NCI-H1930 (cell line): ENCODE results near the gene ARPIN.
A peak's percentile ranks its signal among the peaks of the same experiment; 100 is the strongest.
"Not testable (repeated sequence)": the region's sequence is repeated elsewhere in the genome, so short reads cannot be mapped to it uniquely, and the experiment has no call there.

Experiments used
- DNase-seq, 2 experiments: peaks; one replicate each; lab custom pipeline; 2025; lab: John Stamatoyannopoulos, UW

Gene ARPIN

DNA sequence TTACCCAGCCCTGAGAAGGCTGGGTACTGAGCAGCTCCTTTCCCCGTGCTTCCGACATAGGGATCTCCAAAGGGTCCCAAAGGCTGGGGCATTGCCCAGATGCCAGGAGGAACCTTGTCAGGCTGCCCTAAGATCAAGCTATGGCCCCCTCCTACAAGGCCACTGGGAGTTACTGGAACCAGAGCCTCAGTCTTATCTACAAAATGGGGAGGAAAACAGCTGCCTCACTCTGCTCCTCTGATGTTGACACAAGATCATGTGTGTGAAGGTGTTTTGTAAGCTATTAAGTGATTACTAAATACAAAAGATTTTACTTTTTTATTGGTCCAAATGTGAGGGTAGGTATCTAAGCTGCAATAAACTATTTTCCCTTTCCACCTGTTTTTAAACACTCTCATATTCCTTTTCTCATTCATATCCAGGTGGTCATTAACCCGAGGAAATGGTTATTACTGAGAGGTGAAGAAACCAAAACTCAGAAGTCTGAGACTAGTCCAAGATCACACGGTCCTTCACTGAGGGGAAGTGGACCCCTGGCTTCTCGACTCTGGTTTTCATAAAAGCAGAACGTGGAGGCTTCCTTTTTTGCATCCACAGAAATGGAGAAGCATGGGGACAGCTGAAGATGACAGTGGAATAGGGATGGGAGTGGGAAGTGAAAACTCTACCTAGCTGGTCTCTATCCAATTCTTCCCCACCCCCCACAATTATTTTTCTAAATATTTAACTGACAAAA lies 1.7 kb downstream of the ARPIN start:
- no peak for DNase-seq

GRCh38 chr15:89909611-89910010 lies 3.1 kb downstream of the ARPIN start:
- DNase-seq = no peak

GRCh38 chr15:89908226-89908625 lies 4.5 kb downstream of the ARPIN start:
- DNase-seq = no peak

DNA sequence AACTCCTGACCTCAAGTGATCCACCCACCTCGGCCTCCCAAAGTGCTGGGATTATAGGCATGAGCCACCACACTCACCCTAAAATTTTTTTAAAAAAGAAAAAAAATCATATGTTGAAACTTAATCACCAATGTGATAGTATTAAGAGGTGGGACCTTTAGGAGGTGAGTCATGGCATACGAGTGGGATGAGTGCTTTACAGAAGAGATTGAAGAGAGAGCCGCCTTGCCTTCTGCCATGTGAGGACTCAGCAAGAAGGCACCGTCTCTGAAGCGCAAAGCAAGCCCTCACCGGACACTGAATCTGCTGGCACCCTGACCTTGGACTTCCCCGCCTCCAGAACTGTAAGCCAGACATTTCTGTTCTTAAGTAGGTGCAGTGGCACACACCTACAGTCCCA lies 5.5 kb downstream of the ARPIN start:
- DNase-seq = no peak

GRCh38 chr15:89905846-89906378 lies 6.8 kb downstream of the ARPIN start:
- DNase-seq = no peak

GRCh38 chr15:89904519-89904918 lies 8.2 kb downstream of the ARPIN start:
- no peak for DNase-seq

- DNase-seq = no peak
Observed at GRCh38 chr15:89903858-89904130, 9.0 kb downstream of the ARPIN start.

DNA sequence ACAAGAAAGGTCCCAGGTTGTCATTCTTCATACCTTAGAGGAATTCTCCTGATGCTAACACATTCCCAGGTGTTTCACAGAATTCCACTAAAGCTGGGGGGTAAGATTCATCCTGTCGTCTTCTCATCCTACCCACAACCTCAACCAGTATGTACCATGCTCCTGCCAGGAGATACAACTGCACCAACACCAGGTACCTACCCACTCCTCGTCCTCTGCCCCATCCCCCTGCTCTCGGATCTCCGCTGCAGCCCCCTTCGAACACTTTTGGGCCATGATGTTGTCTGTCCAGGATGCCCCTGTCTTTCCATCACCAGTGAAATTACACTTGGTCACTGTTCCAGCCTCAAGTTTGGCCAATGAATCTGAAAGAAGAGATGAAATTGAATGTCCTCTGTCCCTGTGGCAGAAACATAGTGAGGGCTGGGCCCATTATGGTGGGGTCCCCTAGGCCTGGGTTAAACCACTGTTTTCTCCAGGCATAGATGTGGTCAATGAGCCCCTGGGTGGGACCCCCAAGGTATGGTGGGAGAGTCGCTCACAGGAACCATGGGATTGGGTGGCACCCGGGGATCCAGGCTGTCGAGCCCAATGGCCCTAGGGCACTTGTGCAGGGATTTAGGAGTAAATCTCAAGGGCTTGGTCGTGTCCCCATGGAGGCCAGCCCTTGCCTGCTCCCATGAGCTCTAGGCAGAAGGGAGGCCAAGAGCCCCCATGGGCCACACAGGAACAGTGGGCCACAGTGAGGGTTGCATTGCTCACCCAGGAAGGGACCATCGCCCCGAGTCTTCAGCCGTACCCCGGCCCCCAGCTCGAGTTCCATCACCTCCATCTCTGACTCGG lies 9.5 kb downstream of the ARPIN start:
- no peak for DNase-seq

GRCh38 chr15:89900849-89901248 lies 11.9 kb downstream of the ARPIN start:
- no peak for DNase-seq

DNA sequence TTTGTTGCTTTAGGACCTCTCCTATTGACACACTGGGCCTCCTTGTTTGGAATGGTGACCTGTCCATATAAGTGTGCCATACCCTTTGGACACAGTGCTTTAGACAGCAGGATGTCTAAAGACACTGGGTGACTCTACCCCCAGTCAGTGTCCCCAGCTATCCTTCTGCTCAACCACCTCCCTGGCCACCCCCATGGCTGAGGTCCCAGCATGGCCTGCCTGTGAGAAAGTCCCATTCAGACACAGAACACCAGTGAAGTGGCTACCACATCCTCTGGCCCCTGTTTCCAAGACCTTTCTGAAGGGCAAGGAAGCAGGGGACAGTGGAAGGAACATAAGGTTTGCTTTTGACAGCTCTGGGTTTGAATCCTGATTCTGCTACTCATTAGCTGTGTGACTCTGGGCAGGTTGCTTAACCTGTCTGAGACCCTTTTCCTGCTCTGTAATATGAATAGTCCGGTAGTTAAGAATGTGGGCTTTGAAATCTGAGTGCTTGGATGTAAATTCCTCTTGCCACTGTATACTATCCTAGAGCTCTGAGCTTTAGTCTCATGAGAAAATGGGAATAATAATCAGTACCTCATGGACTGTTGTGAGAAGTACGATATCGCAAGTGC lies 12.7 kb downstream of the ARPIN start:
- no peak for DNase-seq

DNA sequence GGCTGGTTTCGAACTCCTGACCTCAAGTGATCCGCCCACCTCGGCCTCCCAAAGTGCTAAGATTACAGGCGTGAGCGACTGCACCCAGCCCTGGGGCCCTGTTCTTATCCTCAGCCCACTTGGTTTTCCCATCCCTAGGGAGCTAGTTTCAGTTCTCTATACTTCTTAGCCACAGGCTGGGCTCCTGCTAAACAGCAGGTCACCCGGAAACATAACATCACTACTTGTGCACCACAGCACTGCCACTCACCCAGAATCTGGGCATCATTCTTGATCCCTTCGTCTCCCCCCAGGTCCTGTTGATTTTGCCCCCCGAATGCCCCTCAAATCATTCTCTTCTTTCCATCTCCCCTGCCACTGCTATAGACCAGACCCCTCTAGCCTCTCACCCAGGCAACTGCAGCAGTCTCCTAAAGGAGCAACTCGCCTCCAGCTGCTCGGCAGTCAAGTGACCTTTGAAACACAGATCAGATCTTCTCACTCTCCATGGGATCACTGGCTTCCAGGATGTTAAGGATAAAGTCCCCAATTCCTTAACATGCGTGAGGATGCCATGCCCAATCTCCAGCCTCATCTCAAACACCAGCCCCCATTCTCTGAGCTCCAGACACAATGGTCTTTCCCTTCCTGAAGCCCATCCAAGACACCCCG lies 13.3 kb downstream of the ARPIN start:
- DNase-seq = no peak

DNA sequence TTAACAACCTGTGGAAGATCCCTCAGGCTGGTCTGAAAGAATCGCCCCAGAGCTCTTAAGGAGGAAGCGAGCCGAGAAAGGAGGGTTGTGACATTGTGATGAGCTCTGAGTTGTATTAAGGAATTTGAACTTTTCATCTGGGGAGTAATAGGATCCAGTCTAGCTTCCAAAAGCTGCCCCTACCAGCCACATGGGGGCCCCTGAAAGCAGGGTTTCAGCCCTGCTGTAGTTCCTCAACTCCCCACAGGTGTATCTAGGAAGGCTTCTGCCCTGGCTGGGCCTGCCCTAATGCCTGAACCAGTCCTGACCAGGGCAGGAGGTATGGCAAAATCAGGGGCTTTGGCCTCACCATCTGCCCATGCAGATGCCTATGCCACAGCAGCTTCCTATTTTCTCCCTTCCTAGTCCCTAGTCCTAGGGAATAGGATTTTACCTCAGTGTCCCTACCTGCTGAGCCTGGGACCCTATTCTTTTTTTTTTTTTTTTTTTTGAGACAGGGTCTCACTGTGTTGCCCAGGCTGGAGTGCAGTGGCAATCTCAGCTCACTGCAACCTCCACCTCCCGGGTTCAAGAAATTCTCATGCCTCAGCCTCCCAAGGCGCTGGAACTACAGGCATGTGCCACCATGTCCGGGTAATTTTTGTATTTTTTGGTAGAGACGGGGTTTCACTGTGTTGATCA lies 14.0 kb downstream of the ARPIN start:
- no peak for DNase-seq

- no peak for DNase-seq
Observed at GRCh38 chr15:89898146-89898545, 14.6 kb downstream of the ARPIN start.

DNA sequence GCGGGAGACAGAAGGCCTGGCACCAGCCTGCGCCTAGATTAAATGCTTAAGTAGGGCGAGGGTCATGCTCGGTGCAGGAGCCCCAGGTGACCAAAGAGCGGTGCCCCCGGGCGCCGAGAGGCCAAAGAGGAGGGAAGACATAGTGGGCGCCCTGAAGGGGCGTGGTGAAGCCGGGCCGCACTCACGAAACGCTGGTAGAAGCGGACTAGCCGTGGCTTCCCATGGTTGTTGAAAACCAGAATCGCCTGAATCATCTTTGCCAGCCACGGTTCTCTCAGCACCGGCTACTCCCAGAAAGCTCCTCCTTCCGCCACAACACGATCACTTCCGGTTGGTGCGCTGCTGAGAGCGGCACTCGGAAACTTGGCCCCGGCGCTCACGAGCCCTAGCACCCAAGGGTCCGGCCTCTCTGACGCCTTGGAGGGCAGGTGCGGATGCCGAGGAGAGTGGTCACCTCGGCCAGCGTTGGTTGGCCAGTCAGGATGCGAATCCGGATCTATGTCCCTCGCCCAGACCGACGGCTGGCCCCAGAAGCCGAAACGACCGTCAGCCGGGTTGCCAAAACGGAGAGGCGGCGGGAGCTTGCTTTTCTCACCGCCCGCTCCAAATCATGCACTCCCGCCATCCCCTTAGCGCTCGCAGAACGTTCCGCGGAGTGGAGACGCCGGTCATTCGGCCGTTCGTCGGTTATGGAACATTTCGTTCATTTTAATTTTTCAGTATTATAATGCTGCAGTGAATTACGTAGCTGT lies 18.9 kb downstream of the ARPIN start, which contains the start of gene AP3S2:
TSS of gene AP3S2 (minus strand) at position 299 of the 752 bp plus-strand sequence. CDS start at position 254, 45 bp downstream.
- DNase-seq = peak; percentile 77 to 86

DNA sequence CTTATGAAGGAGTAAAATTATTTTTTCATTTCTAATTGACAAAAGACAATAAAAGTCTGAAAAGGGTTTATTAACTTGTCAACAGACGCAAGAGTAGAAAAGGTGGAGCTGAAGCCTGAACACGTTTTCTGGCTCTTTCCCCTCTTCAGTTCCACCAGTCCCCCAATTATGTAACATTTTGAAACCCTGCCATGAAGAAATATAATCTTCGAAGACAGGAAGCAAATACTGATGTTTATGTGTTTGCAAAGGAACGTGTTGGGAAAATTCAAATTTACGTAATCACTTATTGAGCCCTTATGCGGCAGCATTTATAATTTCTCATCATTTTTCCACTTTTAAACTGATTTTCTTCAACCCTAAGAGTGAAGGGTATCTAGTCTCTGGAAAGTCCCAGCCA lies 19.7 kb downstream of the ARPIN start:
- no peak for DNase-seq

DNA sequence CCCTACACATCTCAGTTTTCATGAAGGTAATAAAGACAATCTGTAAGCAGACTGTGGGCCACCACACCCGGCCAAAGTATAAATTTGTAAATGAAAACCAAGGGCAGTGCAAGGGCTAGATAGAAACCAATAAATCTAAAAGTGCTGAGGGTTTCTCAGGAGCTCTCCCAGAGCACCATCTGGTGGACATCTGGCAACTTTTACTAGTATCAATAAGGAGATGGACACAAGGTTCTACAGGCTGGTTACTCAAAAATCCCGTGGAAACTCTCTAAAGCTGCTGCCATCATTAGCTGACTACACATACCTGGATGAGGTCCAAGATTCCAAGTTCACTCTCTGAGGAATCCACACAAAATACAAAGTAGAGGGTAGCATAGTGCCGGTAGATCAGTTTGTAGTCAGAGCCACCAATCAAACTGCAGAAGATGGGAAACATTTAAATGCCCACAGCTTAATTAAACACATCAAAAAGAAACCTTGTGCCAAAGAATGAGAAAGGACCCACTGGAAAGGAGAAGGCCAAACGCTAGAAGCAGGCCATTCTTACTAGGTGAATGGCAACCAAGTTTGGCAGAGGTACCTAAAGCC lies 24.4 kb downstream of the ARPIN start:
- no peak for DNase-seq

DNA sequence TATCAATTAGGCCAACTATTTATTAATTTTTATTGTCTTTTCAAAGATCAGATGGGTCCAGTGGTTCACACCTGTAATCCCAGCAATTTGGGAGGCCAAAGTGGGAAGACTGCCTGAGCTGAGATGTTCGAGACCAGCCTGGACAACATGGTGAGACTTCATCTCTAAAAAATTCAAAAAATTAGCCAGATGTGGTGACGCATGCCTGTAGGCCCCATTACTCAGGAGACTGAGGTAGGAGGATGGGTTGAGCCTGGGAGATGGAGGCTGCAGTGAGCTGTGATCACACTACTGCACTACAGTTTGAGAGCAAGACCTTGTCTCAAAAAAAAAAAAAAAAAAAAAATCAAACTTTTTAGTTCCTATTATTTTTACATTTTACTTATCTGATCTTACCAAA lies 27.1 kb downstream of the ARPIN start:
- DNase-seq = no peak

- not testable (repeated sequence) for DNase-seq
Observed at GRCh38 chr15:89885179-89885578, 27.6 kb downstream of the ARPIN start.

DNA sequence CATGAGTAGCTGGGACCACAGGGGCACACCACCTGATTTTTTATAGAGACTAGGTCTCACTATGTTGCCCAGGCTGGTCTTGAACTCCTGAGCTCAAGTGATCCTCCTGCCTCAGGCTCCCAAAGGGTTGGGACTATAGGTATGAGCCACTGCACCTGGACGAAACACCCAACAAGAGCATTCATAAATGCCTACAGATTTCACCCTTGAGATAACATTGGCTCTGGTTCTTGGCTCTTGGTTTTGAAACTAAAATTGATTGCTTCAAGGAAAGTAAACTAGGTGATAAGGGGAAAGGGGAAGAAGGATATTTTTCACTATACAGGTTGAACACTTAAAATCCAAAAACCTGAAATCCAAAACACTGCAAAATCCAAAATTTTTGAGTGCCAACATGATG lies 29.2 kb downstream of the ARPIN start:
- no peak for DNase-seq

DNA sequence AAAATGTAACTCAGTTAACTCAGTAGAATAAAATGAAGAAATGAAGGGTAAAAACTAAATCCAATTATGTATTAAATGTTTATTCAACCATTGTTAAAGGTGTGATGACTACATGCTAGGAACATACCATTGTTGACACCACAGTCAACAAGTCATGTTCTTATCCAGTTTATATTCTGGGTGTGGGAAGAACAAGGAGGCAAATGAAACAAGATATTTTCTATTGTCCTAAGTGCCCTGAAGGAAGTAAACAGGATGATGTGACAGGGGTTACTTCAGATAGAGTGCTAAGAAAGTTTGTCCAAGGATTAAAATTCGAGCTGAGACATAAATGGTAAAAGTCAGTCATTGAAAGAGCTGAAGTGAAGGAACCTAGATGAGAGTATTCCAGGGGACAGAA lies 32.0 kb downstream of the ARPIN start:
- no peak for DNase-seq

DNA sequence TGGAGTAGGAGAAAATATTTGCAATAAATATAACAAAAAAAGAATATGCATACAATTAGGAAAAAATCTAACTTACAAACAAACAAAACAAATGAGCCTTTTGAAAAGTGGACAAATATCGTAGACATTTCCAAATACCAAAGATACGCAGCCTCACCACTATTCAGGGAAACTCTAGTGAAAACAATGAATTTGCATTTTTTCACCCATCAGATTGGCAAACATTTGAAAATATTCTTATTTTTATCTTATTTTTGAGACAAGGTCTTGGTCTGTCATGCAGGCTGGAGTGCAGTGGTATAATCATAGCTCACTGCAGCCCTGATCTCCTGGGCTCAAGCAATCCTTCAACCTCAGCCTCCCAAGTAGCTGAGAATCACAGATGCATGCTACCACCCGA lies 34.4 kb downstream of the ARPIN start:
- DNase-seq = no peak
